Fibroblast of lung (primary cell): ENCODE data around the gene OR1G1. TPM values are rescaled to one million over a fixed set of nuclear protein-coding genes. Genes with fewer than 3 reads are reported as not detected.
"Not testable (repeated sequence)": the region's sequence is repeated elsewhere in the genome, so short reads cannot be mapped to it uniquely, and the experiment has no call there.

Experiments used
- DNase-seq, 2 donors: peaks; one replicate each; pipeline versions ENCODE4 v3.0.0 to v3.0.0-alpha.2; 2010; ENCODE audit warnings: low read depth in 2 of 2
- H2AFZ ChIP-seq: 2 replicates; pipeline ENCODE4 v1.5.1; 2012; ENCODE audit warnings: low read length, control low read depth, inconsistent platforms
- H3K27ac ChIP-seq: 2 replicates; pipeline ENCODE4 v1.5.1; 2011; ENCODE audit warnings: low read length, control low read depth; ENCODE audit not compliant: insufficient read depth
- H3K27me3 ChIP-seq: 2 replicates; pipeline ENCODE4 v1.5.1; 2011; ENCODE audit warnings: mild to moderate bottlenecking, low read length; ENCODE audit not compliant: control insufficient read depth, insufficient read depth
- H3K36me3 ChIP-seq: 2 replicates; pipeline ENCODE4 v1.5.1; 2011; ENCODE audit warnings: low read length; ENCODE audit not compliant: control insufficient read depth, insufficient read depth
- H3K4me1 ChIP-seq: 2 replicates; pipeline ENCODE4 v1.5.1; 2011; ENCODE audit warnings: low read length; ENCODE audit not compliant: control insufficient read depth, insufficient read depth; ENCODE audit errors: extremely low read depth
- H3K4me2 ChIP-seq: 2 replicates; pipeline ENCODE4 v1.5.1; 2011; ENCODE audit warnings: low read length, control low read depth; ENCODE audit not compliant: insufficient read depth; ENCODE audit errors: extremely low read depth
- H3K4me3 ChIP-seq, 4 experiments: fragments of 200-600 bp in 1 of 4; sonication (generic) in 1 of 4; replicated peaks in 1 of 4; 2 replicates each; pipeline ENCODE4 v1.5.1; 2011 to 2016; ENCODE audit warnings: low read length in 4 of 4, low read depth in 3 of 4, mild to moderate bottlenecking in 3 of 4, control low read depth in 2 of 4, inconsistent platforms in 1 of 4, mixed read lengths in 1 of 4; ENCODE audit not compliant: insufficient read depth in 1 of 4; ENCODE audit errors: control extremely low read depth in 1 of 4
- H3K79me2 ChIP-seq: 2 replicates; pipeline ENCODE4 v1.5.1; 2012; ENCODE audit warnings: mild to moderate bottlenecking, low read length, inconsistent platforms; ENCODE audit not compliant: control insufficient read depth, insufficient read depth
- H3K9ac ChIP-seq: 2 replicates; pipeline ENCODE4 v1.5.1; 2011; ENCODE audit warnings: mild to moderate bottlenecking, low read length, control low read depth; ENCODE audit not compliant: insufficient read depth
- H3K9me3 ChIP-seq: 2 replicates; pipeline ENCODE4 v1.5.1; 2012; ENCODE audit warnings: low read depth, low read length; ENCODE audit not compliant: control insufficient read depth, insufficient read depth
- H4K20me1 ChIP-seq: 2 replicates; pipeline ENCODE4 v1.5.1; 2011; ENCODE audit warnings: low read length; ENCODE audit not compliant: control insufficient read depth, insufficient read depth; ENCODE audit errors: extremely low read depth
- EZH2 ChIP-seq: IDR thresholded peaks from 2 replicates; pipeline ENCODE4 v1.5.1; 2012; ENCODE audit warnings: low read length, control low read depth, mild to moderate bottlenecking; ENCODE audit errors: missing control alignments
- polyA minus RNA-seq: library from RNA; depleted of rRNA, polyadenylated mRNA; stranded (reverse); fragments of >200 nt; gene quantifications from 2 replicates; pipeline ENCODE4 v1.2.3, GENCODE V29; 2011; ENCODE audit warnings: low replicate concordance
- polyA plus RNA-seq, 2 donors: library from polyadenylated mRNA; depleted of rRNA in 1 of 2; stranded (reverse) in 1 of 2; unstranded in 1 of 2; fragments of >200 nt; gene quantifications; 2 replicates each; pipeline ENCODE4 v1.2.1, GENCODE V29; 2011 to 2012; ENCODE audit warnings: missing spikeins in 1 of 2
- total RNA-seq: library from RNA; depleted of rRNA; stranded (reverse); fragments of >200 nt; gene quantifications from 2 replicates; pipeline ENCODE4 v1.2.1, GENCODE V29; 2014
- TF ChIP-seq, protein P1 (sequence below), 2 donors: IDR thresholded peaks in 1 of 2; conservative IDR thresholded peaks in 1 of 2; 1 replicate in 1 of 2; 2 replicates in 1 of 2; pipeline ENCODE4 v1.5.1; 2011 to 2012; ENCODE audit warnings: low read length in 2 of 2, control low read depth in 1 of 2, inconsistent platforms in 1 of 2, low read depth in 1 of 2, mild to moderate bottlenecking in 1 of 2

The OR1G1 gene
- total RNA-seq (not detected in 2 replicates), polyA plus RNA-seq (not detected in 2 replicates), polyA minus RNA-seq (not detected in 2 replicates)
- not detected in 2 replicates for polyA plus RNA-seq (2012)

DNA sequence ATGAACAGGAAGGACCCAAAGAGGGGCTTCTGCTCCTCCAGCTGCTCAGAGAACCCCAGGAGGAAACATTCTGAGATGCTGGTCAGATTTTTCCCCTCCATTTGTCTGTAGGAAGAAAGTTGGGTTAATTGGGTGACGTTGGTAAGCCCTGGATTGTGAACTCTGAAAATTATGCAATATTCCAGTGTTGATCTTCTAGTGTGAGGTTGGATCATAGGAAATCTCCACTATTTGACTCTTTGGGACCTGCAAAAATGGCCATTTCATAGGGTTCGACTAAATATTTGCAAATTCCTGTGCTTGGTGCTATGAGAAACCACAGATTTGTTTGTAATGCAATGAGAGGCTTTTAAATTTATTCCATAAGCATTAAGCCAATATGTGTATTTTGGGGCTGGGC lies at the start of gene OR1G1:
TSS of gene OR1G1 (minus strand) at position 101 of the 400 bp plus-strand sequence. CDS start at position 101, 0 bp downstream.
- Histone ChIP-seq H3K4me3 (no peak within 1 kb of the TSS), H3K9ac (no peak within 1 kb of the TSS), H2AFZ (no peak within 1 kb of the TSS), H3K4me1 (no peaks in the 10 kb centered on the region), H3K27ac (no peak within 1 kb of the TSS), H3K9me3 (no peaks in the 10 kb centered on the region), H3K27me3 (no peaks in the 10 kb centered on the region), H3K36me3 (no peaks in the 10 kb centered on the region), H3K4me2 (no peak within 1 kb of the TSS), H4K20me1 (no peaks in the 10 kb centered on the region), H3K79me2 (no peaks in the 10 kb centered on the region)
- no peak for DNase-seq
- TF ChIP-seq, protein P1, sequence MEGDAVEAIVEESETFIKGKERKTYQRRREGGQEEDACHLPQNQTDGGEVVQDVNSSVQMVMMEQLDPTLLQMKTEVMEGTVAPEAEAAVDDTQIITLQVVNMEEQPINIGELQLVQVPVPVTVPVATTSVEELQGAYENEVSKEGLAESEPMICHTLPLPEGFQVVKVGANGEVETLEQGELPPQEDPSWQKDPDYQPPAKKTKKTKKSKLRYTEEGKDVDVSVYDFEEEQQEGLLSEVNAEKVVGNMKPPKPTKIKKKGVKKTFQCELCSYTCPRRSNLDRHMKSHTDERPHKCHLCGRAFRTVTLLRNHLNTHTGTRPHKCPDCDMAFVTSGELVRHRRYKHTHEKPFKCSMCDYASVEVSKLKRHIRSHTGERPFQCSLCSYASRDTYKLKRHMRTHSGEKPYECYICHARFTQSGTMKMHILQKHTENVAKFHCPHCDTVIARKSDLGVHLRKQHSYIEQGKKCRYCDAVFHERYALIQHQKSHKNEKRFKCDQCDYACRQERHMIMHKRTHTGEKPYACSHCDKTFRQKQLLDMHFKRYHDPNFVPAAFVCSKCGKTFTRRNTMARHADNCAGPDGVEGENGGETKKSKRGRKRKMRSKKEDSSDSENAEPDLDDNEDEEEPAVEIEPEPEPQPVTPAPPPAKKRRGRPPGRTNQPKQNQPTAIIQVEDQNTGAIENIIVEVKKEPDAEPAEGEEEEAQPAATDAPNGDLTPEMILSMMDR (conservative IDR thresholded peaks at IDR 0.05 in 1 of 2, IDR thresholded peaks at IDR 0.05 in 1 of 2; ENCODE audit: low read depth in 1 of 2, low read length in 2 of 2), result no peak
- no peak for TF ChIP-seq EZH2

DNA sequence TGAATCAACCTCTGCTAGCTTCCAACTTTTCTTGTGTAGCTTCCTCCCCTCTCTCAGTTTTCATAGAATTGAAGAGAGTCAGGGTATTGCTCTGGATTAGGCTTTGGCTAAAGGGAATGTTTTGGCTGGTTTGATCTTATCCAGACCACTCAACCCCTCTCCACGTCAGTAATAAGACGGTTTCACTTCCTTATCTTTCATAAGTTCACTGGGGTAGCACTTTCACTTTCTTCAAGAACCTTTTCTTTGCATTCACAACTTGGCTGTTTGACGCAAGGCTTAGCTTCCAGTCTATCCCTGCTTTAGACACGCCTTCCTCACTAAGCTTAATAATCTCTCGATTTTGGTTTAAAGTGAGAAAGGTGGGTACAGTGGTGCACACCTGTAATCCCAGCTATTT lies 40.2 kb upstream of the OR1G1 start:
- TF ChIP-seq, protein P1 (conservative IDR thresholded peaks at IDR 0.05 in 1 of 2, IDR thresholded peaks at IDR 0.05 in 1 of 2; ENCODE audit: low read depth in 1 of 2, low read length in 2 of 2), result no peak
- TF ChIP-seq EZH2, result no peak
- Histone ChIP-seq H4K20me1 (no peaks in the 10 kb centered on the region), H2AFZ (no peak overlapping the region), H3K9me3 (no peaks in the 10 kb centered on the region), H3K4me1 (no peaks in the 10 kb centered on the region), H3K4me3 (no peak overlapping the region), H3K27ac (no peak overlapping the region), H3K9ac (no peak overlapping the region), H3K27me3 (no peaks in the 10 kb centered on the region), H3K79me2 (no peaks in the 10 kb centered on the region), H3K4me2 (no peak overlapping the region), H3K36me3 (no peaks in the 10 kb centered on the region)
- DNase-seq, result no peak

DNA sequence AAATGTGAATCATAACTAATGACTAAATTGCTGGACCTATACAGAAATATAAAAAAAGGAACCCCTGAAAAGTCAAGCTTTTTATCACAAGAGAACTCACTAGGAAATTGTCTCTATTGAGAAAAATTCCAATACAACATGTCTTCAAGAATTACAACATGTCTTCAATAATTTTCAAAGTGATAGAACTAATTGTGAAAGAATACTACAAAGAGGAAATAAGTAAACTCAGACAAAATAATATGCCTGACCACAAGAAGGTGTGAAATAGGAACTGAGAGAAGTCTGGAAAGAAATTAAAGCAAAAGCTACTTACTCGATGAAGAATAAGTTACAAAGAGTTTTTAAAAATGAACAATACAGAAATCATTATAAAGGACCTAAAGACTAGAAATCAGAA lies 29.9 kb upstream of the OR1G1 start:
- DNase-seq, result no peak
- H3K4me2 ChIP-seq, result no peak overlapping the region
- H4K20me1 ChIP-seq, result no peaks in the 10 kb centered on the region
- no peak overlapping the region for H3K4me3 ChIP-seq
- H3K36me3 ChIP-seq, result no peaks in the 10 kb centered on the region
- TF ChIP-seq EZH2, result no peak
- TF ChIP-seq, protein P1 (conservative IDR thresholded peaks at IDR 0.05 in 1 of 2, IDR thresholded peaks at IDR 0.05 in 1 of 2; ENCODE audit: low read depth in 1 of 2, low read length in 2 of 2), result no peak
- H3K27ac ChIP-seq, result no peak overlapping the region
- no peaks in the 10 kb centered on the region for H3K27me3 ChIP-seq
- H3K79me2 ChIP-seq, result no peaks in the 10 kb centered on the region
- H3K9ac ChIP-seq, result no peak overlapping the region
- no peaks in the 10 kb centered on the region for H3K4me1 ChIP-seq
- H2AFZ ChIP-seq, result no peak overlapping the region
- H3K9me3 ChIP-seq, result no peaks in the 10 kb centered on the region

DNA sequence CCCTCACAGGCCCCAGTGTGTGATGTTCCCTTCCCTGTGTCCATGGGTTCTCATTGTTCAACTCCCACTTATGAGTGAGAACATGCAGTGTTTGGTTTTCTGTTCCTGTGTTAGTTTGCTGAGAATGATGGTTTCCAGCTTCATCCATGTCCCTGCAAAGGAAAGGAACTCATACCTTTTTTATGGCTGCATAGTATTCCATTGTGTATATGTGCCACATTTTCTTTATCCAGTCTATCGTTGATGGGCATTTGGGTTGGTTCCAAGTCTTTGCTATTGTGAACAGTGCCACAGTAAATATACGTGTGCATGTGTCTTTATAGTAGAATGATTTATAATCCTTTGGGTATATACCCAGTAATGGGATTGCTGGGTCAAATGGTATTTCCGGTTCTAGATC lies 10.1 kb upstream of the OR1G1 start:
- not testable (repeated sequence) for H3K27me3 ChIP-seq, H4K20me1 ChIP-seq, H3K79me2 ChIP-seq, H3K36me3 ChIP-seq, H2AFZ ChIP-seq, H3K4me1 ChIP-seq, H3K4me2 ChIP-seq, DNase-seq, H3K27ac ChIP-seq, H3K4me3 ChIP-seq, H3K9ac ChIP-seq, H3K9me3 ChIP-seq
